Breast epithelium (tissue), 3 donors: ENCODE results near the gene HSPB2.

Experiments used
- POLR2A ChIP-seq: fragments of 450-650 bp; IDR thresholded peaks from one replicate; pipeline ENCODE4 v1.6.1; 2016; ENCODE audit warnings: antibody characterized with exemption, mild to moderate bottlenecking, moderate library complexity
- POLR2AphosphoS5 ChIP-seq, 3 donors: sonication (generic); formaldehyde crosslinking; IDR thresholded peaks; one replicate each; pipeline ENCODE4 v1.6.1; 2017; ENCODE audit warnings: antibody characterized with exemption in 3 of 3
- TF ChIP-seq, protein P1 (sequence below), 3 donors: fragments of 450-650 bp; IDR thresholded peaks; one replicate each; pipeline ENCODE4 v1.5.1; 2016 to 2017; ENCODE audit warnings: antibody characterized with exemption in 3 of 3, mild to moderate bottlenecking in 3 of 3, moderate library complexity in 3 of 3

DNA sequence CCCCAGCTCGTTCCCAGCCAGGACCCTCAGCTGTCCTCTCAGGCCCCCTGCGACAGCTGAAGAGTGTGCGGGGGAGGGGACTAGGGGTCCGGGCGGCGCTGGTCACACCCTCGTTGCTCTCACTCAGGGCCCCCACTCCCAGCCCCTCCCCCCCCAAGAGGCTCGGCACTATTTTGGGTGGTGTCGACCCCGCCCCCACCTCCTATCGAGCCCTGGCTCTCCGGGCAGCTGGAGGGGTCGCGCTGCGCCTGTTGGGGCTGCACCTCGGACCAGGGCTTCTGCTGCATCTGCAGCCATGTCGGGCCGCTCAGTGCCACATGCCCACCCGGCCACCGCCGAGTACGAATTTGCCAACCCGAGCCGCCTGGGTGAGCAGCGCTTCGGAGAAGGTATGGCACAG, at the start of gene HSPB2:
- TF ChIP-seq, protein P1, sequence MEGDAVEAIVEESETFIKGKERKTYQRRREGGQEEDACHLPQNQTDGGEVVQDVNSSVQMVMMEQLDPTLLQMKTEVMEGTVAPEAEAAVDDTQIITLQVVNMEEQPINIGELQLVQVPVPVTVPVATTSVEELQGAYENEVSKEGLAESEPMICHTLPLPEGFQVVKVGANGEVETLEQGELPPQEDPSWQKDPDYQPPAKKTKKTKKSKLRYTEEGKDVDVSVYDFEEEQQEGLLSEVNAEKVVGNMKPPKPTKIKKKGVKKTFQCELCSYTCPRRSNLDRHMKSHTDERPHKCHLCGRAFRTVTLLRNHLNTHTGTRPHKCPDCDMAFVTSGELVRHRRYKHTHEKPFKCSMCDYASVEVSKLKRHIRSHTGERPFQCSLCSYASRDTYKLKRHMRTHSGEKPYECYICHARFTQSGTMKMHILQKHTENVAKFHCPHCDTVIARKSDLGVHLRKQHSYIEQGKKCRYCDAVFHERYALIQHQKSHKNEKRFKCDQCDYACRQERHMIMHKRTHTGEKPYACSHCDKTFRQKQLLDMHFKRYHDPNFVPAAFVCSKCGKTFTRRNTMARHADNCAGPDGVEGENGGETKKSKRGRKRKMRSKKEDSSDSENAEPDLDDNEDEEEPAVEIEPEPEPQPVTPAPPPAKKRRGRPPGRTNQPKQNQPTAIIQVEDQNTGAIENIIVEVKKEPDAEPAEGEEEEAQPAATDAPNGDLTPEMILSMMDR (IDR thresholded peaks at IDR 0.05) = no peak
- TF ChIP-seq POLR2A (no peak), POLR2AphosphoS5 (IDR thresholded peaks at IDR 0.05) (no peak)
